ENCODE data around the gene KDM4C.
"Not testable (repeated sequence)": the region's sequence is repeated elsewhere in the genome, so short reads cannot be mapped to it uniquely, and the experiment has no call there.

Gene KDM4C

GRCh38 chr9:6987381-6987780 is 229.6 kb downstream of the KDM4C start:
- no peak for DNase-seq

GRCh38 chr9:6991418-6991817 is 233.6 kb downstream of the KDM4C start:
- no peak for DNase-seq

- no peak for DNase-seq
These were observed 238.5 kb downstream of the KDM4C start for GRCh38 chr9:6996061-6996854.

GRCh38 chr9:6997330-6997729 is 239.6 kb downstream of the KDM4C start:
- no peak for DNase-seq

GRCh38 chr9:6999794-7000193 is 242.0 kb downstream of the KDM4C start:
- DNase-seq = no peak

GRCh38 chr9:7001571-7001970 is 243.8 kb downstream of the KDM4C start:
- DNase-seq = no peak

GRCh38 chr9:7003861-7004260 is 246.1 kb downstream of the KDM4C start:
- DNase-seq = no peak

- DNase-seq = no peak
These were observed 248.6 kb downstream of the KDM4C start for GRCh38 chr9:7006417-7006816.

GRCh38 chr9:7008411-7008810 is 250.6 kb downstream of the KDM4C start:
- DNase-seq = no peak

GRCh38 chr9:7009065-7009464 is 251.3 kb downstream of the KDM4C start:
- no peak for DNase-seq

- DNase-seq = no peak
These were observed 253.8 kb downstream of the KDM4C start for GRCh38 chr9:7011395-7012067.

- no peak for DNase-seq
These were observed 270.2 kb downstream of the KDM4C start for GRCh38 chr9:7027996-7028395.

- no peak for DNase-seq
These were observed 270.8 kb downstream of the KDM4C start for GRCh38 chr9:7028591-7028990.

- DNase-seq = not testable (repeated sequence)
These were observed 273.2 kb downstream of the KDM4C start for GRCh38 chr9:7030943-7031342.

GRCh38 chr9:7033076-7034045 is 275.6 kb downstream of the KDM4C start:
- DNase-seq = no peak

GRCh38 chr9:7037176-7037575 is 279.4 kb downstream of the KDM4C start:
- DNase-seq = no peak

GRCh38 chr9:7042124-7042523 is 284.4 kb downstream of the KDM4C start:
- no peak for DNase-seq

GRCh38 chr9:7045361-7045760 is 287.6 kb downstream of the KDM4C start:
- DNase-seq = no peak

- no peak for DNase-seq
These were observed 293.9 kb downstream of the KDM4C start for GRCh38 chr9:7051711-7052110.

GRCh38 chr9:7053903-7054302 is 296.1 kb downstream of the KDM4C start:
- DNase-seq = no peak

GRCh38 chr9:7055171-7055903 is 297.6 kb downstream of the KDM4C start:
- no peak for DNase-seq

GRCh38 chr9:7056254-7056653 is 298.5 kb downstream of the KDM4C start:
- no peak for DNase-seq

- DNase-seq = no peak
These were observed 300.7 kb downstream of the KDM4C start for GRCh38 chr9:7058473-7058872.

Data from activated CD4-positive, alpha-beta T cell treated with anti-CD3 and anti-CD28 coated beads, Interleukin-2, amount 50 U/mL, for 48 hours (primary cell).